Fibroblast of villous mesenchyme (primary cell): ENCODE results near the gene DPY19L3. TPM values are rescaled to one million over a fixed set of nuclear protein-coding genes. Genes with fewer than 3 reads are reported as not detected.
A peak's percentile ranks its signal among the peaks of the same experiment; 100 is the strongest.
"Not testable (repeated sequence)": the region's sequence is repeated elsewhere in the genome, so short reads cannot be mapped to it uniquely, and the experiment has no call there.

Experiments
- DNase-seq: peaks from one replicate; pipeline ENCODE4 v3.0.0-alpha.2; 2010; ENCODE audit warnings: low read depth
- H3K4me3 ChIP-seq: 2 replicates; pipeline ENCODE4 v1.5.1; 2011; ENCODE audit warnings: low read depth, mild to moderate bottlenecking, low read length
- total RNA-seq: library from RNA; depleted of rRNA; stranded (reverse); fragments of >200 nt; gene quantifications from 2 replicates; pipeline ENCODE4 v1.2.3, GENCODE V29; 2012
- TF ChIP-seq, protein P1 (sequence below): IDR thresholded peaks from 2 replicates; pipeline ENCODE4 v1.5.1; 2012; ENCODE audit warnings: low read depth, mild to moderate bottlenecking, low read length; ENCODE audit not compliant: insufficient read depth

Gene DPY19L3
- total RNA-seq, 1 donor = 22.5 TPM

DNA sequence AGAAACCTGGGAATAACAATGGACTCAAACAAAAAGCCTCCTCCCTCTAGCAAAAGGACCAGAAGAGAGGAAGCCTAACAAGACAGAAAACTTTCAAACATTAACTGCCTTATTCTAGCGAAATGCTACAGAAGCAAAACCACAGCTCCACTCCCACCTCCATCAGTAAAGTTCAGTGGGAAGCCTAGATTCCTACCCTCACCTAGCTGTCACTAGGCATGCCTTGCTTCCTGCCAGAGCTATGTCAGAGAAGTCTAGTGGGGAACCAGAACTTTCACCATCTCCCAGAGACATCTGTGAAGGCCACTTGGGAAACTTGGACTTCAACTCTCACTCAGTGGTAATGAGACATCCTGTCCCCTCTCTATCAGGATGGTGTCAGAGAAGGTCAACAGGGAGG lies 37.1 kb downstream of the DPY19L3 start:
- TF ChIP-seq, protein P1, sequence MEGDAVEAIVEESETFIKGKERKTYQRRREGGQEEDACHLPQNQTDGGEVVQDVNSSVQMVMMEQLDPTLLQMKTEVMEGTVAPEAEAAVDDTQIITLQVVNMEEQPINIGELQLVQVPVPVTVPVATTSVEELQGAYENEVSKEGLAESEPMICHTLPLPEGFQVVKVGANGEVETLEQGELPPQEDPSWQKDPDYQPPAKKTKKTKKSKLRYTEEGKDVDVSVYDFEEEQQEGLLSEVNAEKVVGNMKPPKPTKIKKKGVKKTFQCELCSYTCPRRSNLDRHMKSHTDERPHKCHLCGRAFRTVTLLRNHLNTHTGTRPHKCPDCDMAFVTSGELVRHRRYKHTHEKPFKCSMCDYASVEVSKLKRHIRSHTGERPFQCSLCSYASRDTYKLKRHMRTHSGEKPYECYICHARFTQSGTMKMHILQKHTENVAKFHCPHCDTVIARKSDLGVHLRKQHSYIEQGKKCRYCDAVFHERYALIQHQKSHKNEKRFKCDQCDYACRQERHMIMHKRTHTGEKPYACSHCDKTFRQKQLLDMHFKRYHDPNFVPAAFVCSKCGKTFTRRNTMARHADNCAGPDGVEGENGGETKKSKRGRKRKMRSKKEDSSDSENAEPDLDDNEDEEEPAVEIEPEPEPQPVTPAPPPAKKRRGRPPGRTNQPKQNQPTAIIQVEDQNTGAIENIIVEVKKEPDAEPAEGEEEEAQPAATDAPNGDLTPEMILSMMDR = no peak
- H3K4me3 ChIP-seq = no peak overlapping the region
- DNase-seq = no peak

GRCh38 chr19:32447534-32447933 lies 42.0 kb downstream of the DPY19L3 start:
- DNase-seq, H3K4me3 ChIP-seq: not testable (repeated sequence)

- TF ChIP-seq, protein P1 = no peak
- no peak for DNase-seq
Observed at GRCh38 chr19:32448026-32448425, 42.5 kb downstream of the DPY19L3 start.

DNA sequence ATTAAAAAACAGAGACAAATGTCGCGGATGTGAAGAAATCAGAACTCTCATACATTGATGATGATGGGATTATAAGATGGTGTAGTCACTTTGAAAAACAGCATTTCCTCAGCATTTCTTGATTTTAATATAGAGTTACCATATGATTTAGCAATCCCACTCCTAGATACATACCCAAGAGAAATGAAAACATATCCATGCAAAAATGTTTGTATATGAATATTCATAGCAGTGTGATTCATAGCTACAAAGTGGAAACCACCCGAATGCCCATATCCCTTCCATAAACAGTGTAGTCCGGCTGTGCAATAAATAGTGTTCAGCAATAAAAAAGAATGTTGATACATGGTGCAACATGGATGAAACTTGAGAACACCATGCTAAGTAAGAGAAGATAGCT lies 44.6 kb downstream of the DPY19L3 start:
- TF ChIP-seq, protein P1 = no peak
- DNase-seq = peak; percentile 62
- no peak overlapping the region for H3K4me3 ChIP-seq

More at GRCh38 chr19:32448026-32448425, 42.5 kb downstream of the DPY19L3 start:
- no peak overlapping the region for H3K4me3 ChIP-seq

GRCh38 chr19:32453736-32454135 lies 48.2 kb downstream of the DPY19L3 start:
- TF ChIP-seq, protein P1 = no peak
- peak; percentile 50 for DNase-seq

GRCh38 chr19:32456406-32456805 lies 50.8 kb downstream of the DPY19L3 start:
- TF ChIP-seq, protein P1 = no peak
- DNase-seq = no peak

More at GRCh38 chr19:32453736-32454135, 48.2 kb downstream of the DPY19L3 start:
- H3K4me3 ChIP-seq = no peak overlapping the region

DNA sequence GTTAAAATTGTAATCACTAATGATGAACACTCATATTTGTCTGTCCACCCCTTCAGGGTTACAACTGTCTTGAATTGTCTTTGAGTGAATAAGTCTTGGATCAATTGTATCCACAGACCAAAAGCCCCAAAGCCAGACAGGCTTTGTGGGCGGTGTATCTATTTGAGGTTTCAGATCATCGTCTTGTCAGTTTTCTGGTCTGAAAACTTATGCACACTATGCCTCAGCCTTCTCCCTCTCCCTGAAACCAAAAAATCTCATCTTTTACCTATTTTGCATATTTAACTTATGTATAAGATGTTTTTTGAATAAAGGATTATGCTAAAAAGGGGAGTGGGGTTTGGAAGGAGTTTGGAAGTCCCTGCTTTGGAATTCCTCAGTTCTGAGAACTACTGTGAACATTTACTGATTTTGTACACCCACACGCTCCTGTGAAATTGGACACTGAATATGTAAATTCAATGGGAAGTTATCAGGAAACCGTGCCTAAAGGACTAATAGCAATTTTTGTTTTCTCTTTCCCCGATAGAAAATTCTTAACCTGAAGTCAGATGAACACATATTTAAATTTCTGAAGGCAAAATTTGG lies 52.1 kb downstream of the DPY19L3 start:
- TF ChIP-seq, protein P1 = no peak
- no peak for DNase-seq
- H3K4me3 ChIP-seq = no peak overlapping the region

More at GRCh38 chr19:32456406-32456805, 50.8 kb downstream of the DPY19L3 start:
- no peak overlapping the region for H3K4me3 ChIP-seq
